HL-60 (cell line): ENCODE measurements around the gene PCNX4.

Experiments used
- DNase-seq, 2 experiments: peaks; one replicate each; pipeline ENCODE4 v3.0.0-alpha.2; 2010 to 2020; ENCODE audit warnings: low read depth in 1 of 2, low spot score in 1 of 2
- H3K27ac ChIP-seq: fragments of 250-450 bp; sonication (Bioruptor Pico); replicated peaks from 2 replicates; pipeline ENCODE4 v1.5.1; 2020; ENCODE audit warnings: mild to moderate bottlenecking, moderate library complexity
- H3K27me3 ChIP-seq: fragments of 250-450 bp; sonication (Bioruptor Pico); 2 replicates; pipeline ENCODE4 v1.5.1; 2021; ENCODE audit warnings: mild to moderate bottlenecking, moderate library complexity; ENCODE audit not compliant: insufficient read depth, poor library complexity, severe bottlenecking
- H3K4me3 ChIP-seq: replicated peaks from 2 replicates; pipeline ENCODE4 v1.5.1; 2011; ENCODE audit warnings: mild to moderate bottlenecking, control low read depth, low read length; ENCODE audit not compliant: insufficient read depth
- GABPA ChIP-seq: IDR thresholded peaks from 2 replicates; pipeline ENCODE4 v1.6.1; 2012; ENCODE audit warnings: low read depth
- POLR2AphosphoS5 ChIP-seq: IDR thresholded peaks from 2 replicates; pipeline ENCODE4 v1.6.1; 2012; ENCODE audit warnings: low read depth
- SPI1 ChIP-seq: IDR thresholded peaks from 2 replicates; pipeline ENCODE4 v1.6.1; 2012; ENCODE audit warnings: low read depth, mild to moderate bottlenecking, borderline replicate concordance
- TF ChIP-seq, protein P1 (sequence below): IDR thresholded peaks from one replicate; pipeline ENCODE4 v1.5.1; 2011; ENCODE audit warnings: low read length, control low read depth, inconsistent platforms; ENCODE audit not compliant: insufficient read depth
- TF ChIP-seq, protein P2 (sequence below): IDR thresholded peaks from 2 replicates; pipeline ENCODE4 v1.6.1; 2012; ENCODE audit warnings: low read depth; ENCODE audit not compliant: insufficient replicate concordance

Gene PCNX4

DNA sequence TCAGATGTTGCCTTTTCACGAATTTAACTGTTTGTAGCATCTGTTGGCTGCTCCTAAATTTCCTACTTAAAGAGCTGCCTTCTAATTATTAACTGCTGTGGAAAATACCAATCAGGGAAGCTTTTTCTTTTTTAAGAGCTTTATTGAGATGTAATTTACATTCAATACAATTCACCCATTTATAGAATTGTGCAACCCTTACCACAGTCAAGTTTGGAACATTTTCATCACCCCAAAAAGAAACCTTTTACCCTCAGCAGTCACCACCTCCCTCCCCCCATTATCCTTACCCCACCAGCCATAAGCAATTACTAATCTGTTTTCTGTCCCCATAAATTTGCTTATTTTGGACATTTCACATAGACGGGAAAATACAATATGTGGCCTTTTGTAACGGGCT lies 1.4 kb downstream of the PCNX4 start:
- no peak for TF ChIP-seq GABPA
- peak overlapping the region; percentile 97 for H3K27ac ChIP-seq
- H3K4me3 ChIP-seq = peak overlapping the region; percentile 56
- no peak for DNase-seq
- no peaks in the 10 kb centered on the region for H3K27me3 ChIP-seq

DNA sequence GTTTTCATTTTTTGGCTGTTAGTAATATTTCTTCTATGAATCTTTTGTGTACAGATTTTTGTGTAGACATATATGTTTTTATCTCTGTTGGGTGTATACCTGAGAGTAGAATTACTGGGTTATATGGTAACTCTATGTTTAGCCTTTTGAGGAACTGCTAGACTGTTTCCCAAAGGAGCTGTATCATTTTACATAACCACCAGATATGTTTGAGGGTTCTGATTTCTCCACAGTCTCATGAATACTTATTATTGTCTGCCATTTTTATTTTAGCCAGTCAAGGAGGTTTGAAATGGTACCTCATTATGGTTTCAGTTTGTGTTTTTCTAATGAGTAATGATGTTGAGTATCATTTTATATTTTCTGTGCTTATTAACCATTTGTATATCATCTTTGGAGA lies 1.9 kb downstream of the PCNX4 start:
- Histone ChIP-seq H3K27ac (peak overlapping the region; percentile 97), H3K27me3 (no peaks in the 10 kb centered on the region), H3K4me3 (peak overlapping the region; percentile 56)
- TF ChIP-seq SPI1 = peak; percentile 73; the same call in 1 of the 2 replicates
- TF ChIP-seq, protein P1, sequence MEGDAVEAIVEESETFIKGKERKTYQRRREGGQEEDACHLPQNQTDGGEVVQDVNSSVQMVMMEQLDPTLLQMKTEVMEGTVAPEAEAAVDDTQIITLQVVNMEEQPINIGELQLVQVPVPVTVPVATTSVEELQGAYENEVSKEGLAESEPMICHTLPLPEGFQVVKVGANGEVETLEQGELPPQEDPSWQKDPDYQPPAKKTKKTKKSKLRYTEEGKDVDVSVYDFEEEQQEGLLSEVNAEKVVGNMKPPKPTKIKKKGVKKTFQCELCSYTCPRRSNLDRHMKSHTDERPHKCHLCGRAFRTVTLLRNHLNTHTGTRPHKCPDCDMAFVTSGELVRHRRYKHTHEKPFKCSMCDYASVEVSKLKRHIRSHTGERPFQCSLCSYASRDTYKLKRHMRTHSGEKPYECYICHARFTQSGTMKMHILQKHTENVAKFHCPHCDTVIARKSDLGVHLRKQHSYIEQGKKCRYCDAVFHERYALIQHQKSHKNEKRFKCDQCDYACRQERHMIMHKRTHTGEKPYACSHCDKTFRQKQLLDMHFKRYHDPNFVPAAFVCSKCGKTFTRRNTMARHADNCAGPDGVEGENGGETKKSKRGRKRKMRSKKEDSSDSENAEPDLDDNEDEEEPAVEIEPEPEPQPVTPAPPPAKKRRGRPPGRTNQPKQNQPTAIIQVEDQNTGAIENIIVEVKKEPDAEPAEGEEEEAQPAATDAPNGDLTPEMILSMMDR = no peak
- TF ChIP-seq GABPA = no peak
- TF ChIP-seq, protein P2, sequence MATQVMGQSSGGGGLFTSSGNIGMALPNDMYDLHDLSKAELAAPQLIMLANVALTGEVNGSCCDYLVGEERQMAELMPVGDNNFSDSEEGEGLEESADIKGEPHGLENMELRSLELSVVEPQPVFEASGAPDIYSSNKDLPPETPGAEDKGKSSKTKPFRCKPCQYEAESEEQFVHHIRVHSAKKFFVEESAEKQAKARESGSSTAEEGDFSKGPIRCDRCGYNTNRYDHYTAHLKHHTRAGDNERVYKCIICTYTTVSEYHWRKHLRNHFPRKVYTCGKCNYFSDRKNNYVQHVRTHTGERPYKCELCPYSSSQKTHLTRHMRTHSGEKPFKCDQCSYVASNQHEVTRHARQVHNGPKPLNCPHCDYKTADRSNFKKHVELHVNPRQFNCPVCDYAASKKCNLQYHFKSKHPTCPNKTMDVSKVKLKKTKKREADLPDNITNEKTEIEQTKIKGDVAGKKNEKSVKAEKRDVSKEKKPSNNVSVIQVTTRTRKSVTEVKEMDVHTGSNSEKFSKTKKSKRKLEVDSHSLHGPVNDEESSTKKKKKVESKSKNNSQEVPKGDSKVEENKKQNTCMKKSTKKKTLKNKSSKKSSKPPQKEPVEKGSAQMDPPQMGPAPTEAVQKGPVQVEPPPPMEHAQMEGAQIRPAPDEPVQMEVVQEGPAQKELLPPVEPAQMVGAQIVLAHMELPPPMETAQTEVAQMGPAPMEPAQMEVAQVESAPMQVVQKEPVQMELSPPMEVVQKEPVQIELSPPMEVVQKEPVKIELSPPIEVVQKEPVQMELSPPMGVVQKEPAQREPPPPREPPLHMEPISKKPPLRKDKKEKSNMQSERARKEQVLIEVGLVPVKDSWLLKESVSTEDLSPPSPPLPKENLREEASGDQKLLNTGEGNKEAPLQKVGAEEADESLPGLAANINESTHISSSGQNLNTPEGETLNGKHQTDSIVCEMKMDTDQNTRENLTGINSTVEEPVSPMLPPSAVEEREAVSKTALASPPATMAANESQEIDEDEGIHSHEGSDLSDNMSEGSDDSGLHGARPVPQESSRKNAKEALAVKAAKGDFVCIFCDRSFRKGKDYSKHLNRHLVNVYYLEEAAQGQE = no peak
- DNase-seq = no peak

DNA sequence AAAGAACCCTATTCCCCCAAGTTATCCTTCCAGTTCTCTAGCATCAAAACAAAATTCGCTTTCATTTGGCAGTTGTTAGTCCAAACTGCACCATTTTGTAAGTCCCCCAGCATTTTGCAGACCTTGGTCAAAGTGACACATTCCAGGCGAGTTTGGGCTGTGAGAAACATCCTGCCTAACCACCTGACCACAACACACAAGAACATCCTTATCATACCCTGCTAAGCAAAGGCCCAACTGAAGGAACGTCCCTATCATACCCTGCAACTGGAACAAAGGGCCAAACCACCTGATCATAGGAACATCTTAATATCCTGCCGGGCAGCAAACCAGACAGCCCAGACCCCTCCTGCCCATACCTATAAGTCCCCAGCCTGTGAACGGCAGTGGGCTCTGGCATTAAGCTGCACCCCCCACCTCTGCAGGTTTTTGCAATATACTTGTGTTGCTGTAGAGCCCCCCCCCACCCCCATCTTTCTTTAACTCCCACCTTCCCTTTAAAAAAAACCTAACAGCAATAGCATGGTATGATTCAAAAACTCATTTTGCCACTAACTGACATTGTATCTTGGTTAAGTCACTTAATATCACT lies 2.7 kb downstream of the PCNX4 start:
- H3K4me3 ChIP-seq = no peak overlapping the region
- no peaks in the 10 kb centered on the region for H3K27me3 ChIP-seq
- TF ChIP-seq GABPA = no peak
- TF ChIP-seq, protein P2 = no peak
- TF ChIP-seq, protein P1 = no peak
- no peak for TF ChIP-seq SPI1
- TF ChIP-seq POLR2AphosphoS5 = no peak
- DNase-seq = no peak
- no peak overlapping the region for H3K27ac ChIP-seq

DNA sequence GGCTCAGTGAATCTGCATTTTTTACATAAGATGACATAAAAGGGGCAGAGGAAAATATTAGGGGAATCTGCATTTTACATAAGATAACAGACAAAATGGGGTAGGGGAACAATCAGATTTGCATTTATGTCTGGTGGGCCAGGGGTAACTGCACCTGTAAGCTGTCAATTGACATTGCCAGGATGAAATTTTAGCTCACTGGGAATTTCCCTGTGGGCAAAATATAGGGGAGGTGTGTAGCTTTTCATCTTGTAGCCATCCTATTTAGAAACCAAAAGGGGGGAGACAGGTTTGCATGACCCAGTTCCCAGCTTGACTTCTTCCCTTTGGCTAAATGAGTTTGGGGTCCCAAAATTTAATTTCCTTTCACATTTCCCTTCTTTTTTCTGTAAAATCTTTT lies 3.5 kb downstream of the PCNX4 start:
- Histone ChIP-seq H3K4me3 (no peak overlapping the region), H3K27ac (no peak overlapping the region)
- TF ChIP-seq SPI1 = no peak
- no peak for TF ChIP-seq POLR2AphosphoS5
- TF ChIP-seq, protein P1 = no peak
- TF ChIP-seq GABPA = no peak
- TF ChIP-seq, protein P2 = no peak

More for the DNA sequence above, 3.5 kb downstream of the PCNX4 start:
- no peaks in the 10 kb centered on the region for H3K27me3 ChIP-seq
- no peak for DNase-seq
